Rectal smooth muscle tissue (tissue), 1 donor: Measurements from ENCODE around the gene ANKZF1.

Experiments
- H3K27ac ChIP-seq: one replicate; pipeline ENCODE4 v1.7.0; 2013; ENCODE audit warnings: low read depth, low read length, inconsistent platforms
- H3K27me3 ChIP-seq: one replicate; pipeline ENCODE4 v1.7.0; 2013; ENCODE audit warnings: low read length; ENCODE audit not compliant: control insufficient read depth, insufficient read depth
- H3K36me3 ChIP-seq: one replicate; pipeline ENCODE4 v1.7.0; 2013; ENCODE audit warnings: low read length; ENCODE audit not compliant: control insufficient read depth, insufficient read depth
- H3K4me1 ChIP-seq: one replicate; pipeline ENCODE4 v1.7.0; 2013; ENCODE audit warnings: low read length; ENCODE audit not compliant: control insufficient read depth, insufficient read depth
- H3K4me3 ChIP-seq: one replicate; pipeline ENCODE4 v1.7.0; 2013; ENCODE audit warnings: low read length
- H3K9ac ChIP-seq: one replicate; pipeline ENCODE4 v1.7.0; 2013; ENCODE audit warnings: low read length

ANKZF1 gene

GRCh38 chr2:219285894-219286425 lies 56.4 kb downstream of the ANKZF1 start:
- peaks cover 10% of the 10 kb centered on the region for H3K4me1 ChIP-seq
- no peaks in the 10 kb centered on the region for H3K27me3 ChIP-seq
- H3K9ac ChIP-seq, result no peak overlapping the region
- no peak overlapping the region for H3K27ac ChIP-seq
- no peak overlapping the region for H3K4me3 ChIP-seq
- H3K36me3 ChIP-seq, result peaks cover 8% of the 10 kb centered on the region
